ENCODE results near the gene DENND1A. TPM values are rescaled to one million over a fixed set of nuclear protein-coding genes. Genes with fewer than 3 reads are reported as not detected.

DENND1A gene
- total and polyA plus RNA-seq, 4 donors = 13.4 to 30.5 (median 28.3) TPM

DNA sequence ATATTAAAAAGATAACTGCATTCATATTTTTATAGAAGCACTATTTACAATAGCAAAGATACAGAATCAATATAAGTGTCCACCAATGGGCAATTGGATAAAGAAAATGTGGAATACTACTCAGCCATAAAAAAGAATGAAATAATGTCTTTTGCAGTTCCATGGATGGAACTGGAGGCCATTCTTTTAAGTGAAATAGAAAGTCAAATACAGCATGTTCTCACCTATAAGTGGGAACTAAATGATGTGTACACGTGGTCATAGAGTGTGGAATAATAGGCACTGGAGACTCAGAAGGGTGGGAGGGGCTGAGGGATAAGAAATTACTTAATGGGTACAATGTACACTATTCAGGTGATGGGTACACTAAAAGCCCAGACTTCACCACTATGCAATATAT is 53.2 kb downstream of the DENND1A start:
- WGBS (ENCODE audit: insufficient coverage) = no CpG with 5 or more reads among the region's 1 CpG
- Histone ChIP-seq H3K27ac (ENCODE audit: low read depth, low read length) (no peak overlapping the region), H3K36me3 (ENCODE audit: control insufficient read depth, insufficient read depth, low read length) (peaks cover 3% of the 10 kb centered on the region), H3K4me3 (ENCODE audit: low read depth, low read length) (no peak overlapping the region), H3K4me1 (ENCODE audit: control insufficient read depth, insufficient read depth, low read length) (no peaks in the 10 kb centered on the region), H3K9me3 (ENCODE audit: control insufficient read depth, insufficient read depth, low read length) (no peaks in the 10 kb centered on the region), H3K27me3 (ENCODE audit: control insufficient read depth, insufficient read depth, low read length) (no peaks in the 10 kb centered on the region)
- no peak for DNase-seq (ENCODE audit: low read depth in 4 of 6, low spot score in 6 of 6)

DNA sequence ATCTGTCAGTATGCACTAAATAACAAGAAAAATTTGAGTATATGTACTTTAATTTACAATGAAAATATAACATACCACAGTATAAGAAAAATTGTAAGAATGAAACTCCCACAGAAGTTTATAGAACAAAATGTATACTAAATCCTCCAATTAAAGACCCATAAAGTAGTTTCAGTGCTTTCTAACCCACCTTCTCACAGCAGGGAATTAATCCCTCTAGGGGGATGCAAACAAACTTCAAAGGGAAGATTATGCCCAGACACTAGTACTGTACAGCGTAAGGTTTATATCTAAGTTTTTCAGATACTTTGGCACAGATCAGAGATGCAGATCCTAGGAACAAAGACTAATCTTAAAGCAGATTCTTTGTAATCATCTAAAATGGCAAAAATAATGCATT is 57.2 kb downstream of the DENND1A start:
- H3K4me3 ChIP-seq (ENCODE audit: low read depth, low read length) = no peak overlapping the region
- no peak for DNase-seq (ENCODE audit: low read depth in 4 of 6, low spot score in 6 of 6)
- H3K4me1 ChIP-seq (ENCODE audit: control insufficient read depth, insufficient read depth, low read length) = no peaks in the 10 kb centered on the region
- H3K36me3 ChIP-seq (ENCODE audit: control insufficient read depth, insufficient read depth, low read length) = peaks cover 3% of the 10 kb centered on the region
- no peaks in the 10 kb centered on the region for H3K9me3 ChIP-seq (ENCODE audit: control insufficient read depth, insufficient read depth, low read length)
- no peaks in the 10 kb centered on the region for H3K27me3 ChIP-seq (ENCODE audit: control insufficient read depth, insufficient read depth, low read length)
- WGBS (ENCODE audit: insufficient coverage) = no CpG with 5 or more reads among the region's 1 CpG
- H3K27ac ChIP-seq (ENCODE audit: low read depth, low read length) = no peak overlapping the region

DNA sequence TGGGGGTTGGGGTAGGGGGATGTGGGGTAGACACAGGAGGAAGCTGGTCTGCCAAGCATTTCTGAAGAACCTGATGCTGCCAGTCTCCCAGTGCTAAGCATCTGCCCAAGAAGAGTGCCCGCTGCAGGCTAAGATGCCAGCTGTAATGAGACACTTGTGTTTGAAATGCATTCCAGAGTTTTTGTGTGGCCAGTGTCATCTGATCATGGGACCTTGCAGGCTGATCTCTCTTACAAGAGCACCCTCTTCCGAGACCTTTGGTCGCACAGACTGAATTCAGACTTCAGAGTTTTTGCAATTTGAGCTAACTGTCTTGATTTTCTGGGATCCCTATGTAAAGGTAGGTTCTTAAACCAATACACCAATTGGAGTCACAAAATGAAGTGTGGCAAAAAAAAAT is 58.1 kb downstream of the DENND1A start:
- peak in 1 of 6 donors; percentile 50 for DNase-seq (ENCODE audit: low read depth in 4 of 6, low spot score in 6 of 6)
- H3K4me1 ChIP-seq (ENCODE audit: control insufficient read depth, insufficient read depth, low read length) = no peaks in the 10 kb centered on the region
- no peak overlapping the region for H3K27ac ChIP-seq (ENCODE audit: low read depth, low read length)
- no peaks in the 10 kb centered on the region for H3K9me3 ChIP-seq (ENCODE audit: control insufficient read depth, insufficient read depth, low read length)
- no peak overlapping the region for H3K4me3 ChIP-seq (ENCODE audit: low read depth, low read length)
- WGBS (ENCODE audit: insufficient coverage) = 90% methylated on average over 1 of the region's 3 CpGs
- no peaks in the 10 kb centered on the region for H3K36me3 ChIP-seq (ENCODE audit: control insufficient read depth, insufficient read depth, low read length)
- H3K27me3 ChIP-seq (ENCODE audit: control insufficient read depth, insufficient read depth, low read length) = no peaks in the 10 kb centered on the region

DNA sequence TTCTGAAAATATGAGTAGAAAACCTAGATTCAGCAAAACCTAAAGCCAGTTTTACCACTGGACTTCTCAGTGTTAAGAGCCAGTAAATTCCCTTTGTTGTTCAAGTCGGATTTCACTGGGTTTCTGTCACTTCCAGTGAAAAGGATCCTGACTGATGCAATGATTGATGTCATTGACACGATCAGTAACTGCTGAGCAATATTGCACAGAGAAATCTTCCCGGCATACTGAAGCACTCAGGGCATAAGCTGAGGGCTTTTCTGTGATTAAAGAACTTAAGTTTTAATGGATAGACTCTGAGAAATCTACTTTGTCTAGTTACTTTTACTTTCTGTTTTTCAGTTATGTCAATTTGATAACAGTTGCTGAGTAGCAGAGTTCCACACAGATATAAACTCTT is 61.9 kb downstream of the DENND1A start:
- WGBS (ENCODE audit: insufficient coverage) = 20% methylated on average over 1 of the region's 3 CpGs
- Histone ChIP-seq H3K36me3 (ENCODE audit: control insufficient read depth, insufficient read depth, low read length) (no peaks in the 10 kb centered on the region), H3K4me1 (ENCODE audit: control insufficient read depth, insufficient read depth, low read length) (peaks cover 3% of the 10 kb centered on the region), H3K9me3 (ENCODE audit: control insufficient read depth, insufficient read depth, low read length) (no peaks in the 10 kb centered on the region), H3K4me3 (ENCODE audit: low read depth, low read length) (no peak overlapping the region), H3K27me3 (ENCODE audit: control insufficient read depth, insufficient read depth, low read length) (peaks cover 8% of the 10 kb centered on the region), H3K27ac (ENCODE audit: low read depth, low read length) (no peak overlapping the region)
- no peak for DNase-seq (ENCODE audit: low read depth in 4 of 6, low spot score in 6 of 6)

DNA sequence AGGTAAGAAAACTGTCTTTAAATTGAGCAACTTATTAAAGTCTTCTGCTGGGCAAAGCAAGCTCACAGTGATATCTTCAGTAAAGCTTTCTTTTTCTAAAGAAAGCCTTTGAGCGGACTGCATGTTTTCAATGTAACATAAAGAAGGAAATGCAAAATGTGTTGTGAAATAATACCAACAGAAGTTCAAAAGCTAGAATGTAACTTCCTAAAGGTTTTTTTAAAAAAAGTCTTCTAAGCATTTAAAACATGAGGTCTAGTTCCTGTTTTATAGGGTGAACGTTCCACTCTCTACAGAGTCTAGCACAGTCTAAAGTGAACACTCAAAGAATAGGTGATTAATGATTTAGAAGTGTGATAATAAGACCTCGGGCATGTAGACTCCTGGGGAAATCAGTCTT is 62.9 kb downstream of the DENND1A start:
- no peak overlapping the region for H3K27ac ChIP-seq (ENCODE audit: low read depth, low read length)
- no peaks in the 10 kb centered on the region for H3K36me3 ChIP-seq (ENCODE audit: control insufficient read depth, insufficient read depth, low read length)
- DNase-seq (ENCODE audit: low read depth in 4 of 6, low spot score in 6 of 6) = no peak
- WGBS (ENCODE audit: insufficient coverage) = 80% methylated on average over 1 of the region's 3 CpGs
- H3K27me3 ChIP-seq (ENCODE audit: control insufficient read depth, insufficient read depth, low read length) = peaks cover 8% of the 10 kb centered on the region
- H3K9me3 ChIP-seq (ENCODE audit: control insufficient read depth, insufficient read depth, low read length) = no peaks in the 10 kb centered on the region
- H3K4me1 ChIP-seq (ENCODE audit: control insufficient read depth, insufficient read depth, low read length) = peaks cover 3% of the 10 kb centered on the region
- no peak overlapping the region for H3K4me3 ChIP-seq (ENCODE audit: low read depth, low read length)

DNA sequence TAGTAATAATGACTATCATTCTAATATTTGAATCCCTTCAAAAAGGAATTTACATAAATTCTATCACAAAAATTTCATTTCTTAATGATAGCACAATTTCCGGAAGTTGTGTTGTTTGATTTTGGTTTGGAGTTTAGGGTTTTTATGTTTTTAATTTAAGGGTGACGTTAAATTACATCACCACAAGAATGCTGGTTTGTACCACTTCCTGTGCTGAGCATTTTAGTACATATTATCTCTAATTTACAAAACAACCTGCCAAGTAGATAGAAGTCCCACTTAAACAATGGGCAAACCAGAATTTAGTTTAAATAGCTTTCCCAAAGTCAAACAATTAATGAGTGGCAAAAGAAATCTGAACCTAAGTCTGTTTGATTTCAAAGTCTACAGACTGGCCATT is 63.4 kb downstream of the DENND1A start:
- Histone ChIP-seq H3K27me3 (ENCODE audit: control insufficient read depth, insufficient read depth, low read length) (peaks cover 8% of the 10 kb centered on the region), H3K9me3 (ENCODE audit: control insufficient read depth, insufficient read depth, low read length) (no peaks in the 10 kb centered on the region), H3K4me1 (ENCODE audit: control insufficient read depth, insufficient read depth, low read length) (peaks cover 3% of the 10 kb centered on the region), H3K27ac (ENCODE audit: low read depth, low read length) (no peak overlapping the region), H3K36me3 (ENCODE audit: control insufficient read depth, insufficient read depth, low read length) (no peaks in the 10 kb centered on the region), H3K4me3 (ENCODE audit: low read depth, low read length) (no peak overlapping the region)
- WGBS (ENCODE audit: insufficient coverage) = no CpG with 5 or more reads among the region's 2 CpGs
- DNase-seq (ENCODE audit: low read depth in 4 of 6, low spot score in 6 of 6) = no peak

DNA sequence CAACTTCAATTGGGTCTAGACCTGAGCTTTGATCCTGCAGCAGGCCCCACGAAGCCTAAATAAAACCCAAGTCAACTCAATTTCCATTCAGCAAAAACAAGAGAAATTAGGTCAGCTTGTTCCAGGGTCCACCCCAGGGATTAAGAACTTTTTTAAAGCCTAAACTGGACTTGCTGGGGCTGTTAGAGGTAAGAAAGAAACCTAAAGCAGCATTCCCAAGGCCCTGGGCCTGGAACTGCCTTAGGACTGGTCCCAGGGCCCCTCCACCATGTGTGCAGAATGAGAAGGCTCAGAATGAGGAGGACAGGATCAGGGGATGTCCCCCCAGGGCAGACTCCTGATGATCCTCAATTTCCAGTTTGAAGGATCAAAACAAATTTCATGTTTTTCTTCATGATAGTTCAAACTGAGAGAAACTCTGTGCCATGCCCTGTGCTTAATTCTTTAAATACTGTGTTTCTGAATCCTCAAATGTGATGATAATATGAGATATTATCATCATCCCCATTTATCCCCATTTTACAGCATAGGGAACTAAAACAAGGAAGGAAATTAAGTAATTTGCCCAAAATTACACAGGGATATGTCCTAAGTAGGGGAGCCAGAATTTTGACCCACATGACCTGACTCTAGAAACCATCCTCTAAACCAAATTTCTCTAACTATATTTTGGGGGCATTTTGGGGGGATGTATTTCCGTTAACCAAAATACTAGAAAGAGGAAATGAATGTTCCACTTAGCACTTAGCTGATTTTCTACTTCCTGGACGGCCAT is 64.5 kb downstream of the DENND1A start:
- H3K4me3 ChIP-seq (ENCODE audit: low read depth, low read length) = no peak overlapping the region
- H3K9me3 ChIP-seq (ENCODE audit: control insufficient read depth, insufficient read depth, low read length) = no peaks in the 10 kb centered on the region
- no peak overlapping the region for H3K27ac ChIP-seq (ENCODE audit: low read depth, low read length)
- peaks cover 8% of the 10 kb centered on the region for H3K27me3 ChIP-seq (ENCODE audit: control insufficient read depth, insufficient read depth, low read length)
- no peaks in the 10 kb centered on the region for H3K36me3 ChIP-seq (ENCODE audit: control insufficient read depth, insufficient read depth, low read length)
- WGBS (ENCODE audit: insufficient coverage) = no CpG with 5 or more reads among the region's 3 CpGs
- DNase-seq (ENCODE audit: low read depth in 4 of 6, low spot score in 6 of 6) = no peak
- peaks cover 3% of the 10 kb centered on the region for H3K4me1 ChIP-seq (ENCODE audit: control insufficient read depth, insufficient read depth, low read length)

- DNase-seq (ENCODE audit: low read depth in 4 of 6, low spot score in 6 of 6) = peak in 2 of 6 donors; percentile 30
- H3K27me3 ChIP-seq (ENCODE audit: control insufficient read depth, insufficient read depth, low read length) = peaks cover 8% of the 10 kb centered on the region
- H3K27ac ChIP-seq (ENCODE audit: low read depth, low read length) = no peak overlapping the region
- WGBS (ENCODE audit: insufficient coverage) = 42% methylated on average over 4 of the region's 9 CpGs
- peaks cover 3% of the 10 kb centered on the region for H3K4me1 ChIP-seq (ENCODE audit: control insufficient read depth, insufficient read depth, low read length)
- H3K4me3 ChIP-seq (ENCODE audit: low read depth, low read length) = no peak overlapping the region
- no peaks in the 10 kb centered on the region for H3K36me3 ChIP-seq (ENCODE audit: control insufficient read depth, insufficient read depth, low read length)
- no peaks in the 10 kb centered on the region for H3K9me3 ChIP-seq (ENCODE audit: control insufficient read depth, insufficient read depth, low read length)
Measured at GRCh38 chr9:123864251-123864650, 65.7 kb downstream of the DENND1A start.

GRCh38 chr9:123863164-123863855 is 66.6 kb downstream of the DENND1A start:
- peaks cover 8% of the 10 kb centered on the region for H3K27me3 ChIP-seq (ENCODE audit: control insufficient read depth, insufficient read depth, low read length)
- no peak overlapping the region for H3K4me3 ChIP-seq (ENCODE audit: low read depth, low read length)
- no peaks in the 10 kb centered on the region for H3K9me3 ChIP-seq (ENCODE audit: control insufficient read depth, insufficient read depth, low read length)
- WGBS (ENCODE audit: insufficient coverage) = no CpG with 5 or more reads among the region's 5 CpGs
- DNase-seq (ENCODE audit: low read depth in 4 of 6, low spot score in 6 of 6) = peak in 2 of 6 donors; percentile 28 to 61
- H3K27ac ChIP-seq (ENCODE audit: low read depth, low read length) = no peak overlapping the region
- peaks cover 3% of the 10 kb centered on the region for H3K4me1 ChIP-seq (ENCODE audit: control insufficient read depth, insufficient read depth, low read length)
- no peaks in the 10 kb centered on the region for H3K36me3 ChIP-seq (ENCODE audit: control insufficient read depth, insufficient read depth, low read length)

GRCh38 chr9:123861756-123862120 is 68.2 kb downstream of the DENND1A start:
- Histone ChIP-seq H3K4me3 (ENCODE audit: low read depth, low read length) (no peak overlapping the region), H3K4me1 (ENCODE audit: control insufficient read depth, insufficient read depth, low read length) (peaks cover 3% of the 10 kb centered on the region), H3K36me3 (ENCODE audit: control insufficient read depth, insufficient read depth, low read length) (no peaks in the 10 kb centered on the region), H3K9me3 (ENCODE audit: control insufficient read depth, insufficient read depth, low read length) (no peaks in the 10 kb centered on the region), H3K27ac (ENCODE audit: low read depth, low read length) (no peak overlapping the region), H3K27me3 (ENCODE audit: control insufficient read depth, insufficient read depth, low read length) (peaks cover 8% of the 10 kb centered on the region)
- DNase-seq (ENCODE audit: low read depth in 4 of 6, low spot score in 6 of 6) = peak in 1 of 6 donors; percentile 43
- WGBS (ENCODE audit: insufficient coverage) = no CpG with 5 or more reads among the region's 2 CpGs

All from spinal cord (tissue), 10 donors.